ENCODE data around the gene DBI. TPM values are rescaled to one million over a fixed set of nuclear protein-coding genes. Genes with fewer than 3 reads are reported as not detected.

Gene DBI
- total RNA-seq, 2 experiments from 2014 or later: 23.6 to 27.4 TPM

DNA sequence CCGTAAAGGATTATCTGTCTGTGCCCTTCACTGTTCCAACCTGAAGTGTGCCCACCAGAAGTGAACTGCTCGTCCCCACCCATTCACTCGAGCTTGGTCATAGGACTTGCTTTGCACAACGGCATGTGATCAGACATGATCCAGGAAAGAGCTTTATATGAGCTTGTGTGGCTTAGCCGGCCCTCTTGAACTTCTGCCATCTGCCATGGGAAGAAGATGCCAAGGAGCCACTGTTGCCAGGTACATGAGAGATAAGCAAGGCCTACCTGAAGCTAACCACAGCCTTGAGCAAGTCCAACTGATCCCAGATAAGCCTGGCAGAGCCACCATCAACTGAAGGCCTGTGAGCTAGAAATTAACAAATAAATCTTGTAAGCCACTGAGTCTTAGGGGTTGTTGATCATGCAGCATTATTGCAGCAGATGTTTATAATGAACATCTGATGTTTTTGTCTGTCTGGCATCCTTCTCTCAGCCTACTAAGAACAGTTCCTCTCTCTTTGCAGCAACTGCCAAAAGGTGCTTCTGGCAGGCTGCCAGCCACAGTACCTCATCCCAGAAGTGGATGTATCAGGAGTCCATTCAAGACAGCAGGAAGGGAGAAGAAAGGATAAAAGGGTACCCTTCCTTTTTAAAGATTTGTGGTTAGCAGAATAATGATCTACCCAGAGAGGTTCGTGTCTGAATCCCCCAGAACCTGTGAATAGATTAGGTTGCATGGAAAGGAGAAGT, 16.8 kb downstream of the DBI start:
- ChIA-PET CTCF (no interaction called here), POLR2A (no interaction called here)
- intact Hi-C loops (cut with DNase I, micrococcal nuclease): no loop called here
- TF ChIP-seq, protein P1, sequence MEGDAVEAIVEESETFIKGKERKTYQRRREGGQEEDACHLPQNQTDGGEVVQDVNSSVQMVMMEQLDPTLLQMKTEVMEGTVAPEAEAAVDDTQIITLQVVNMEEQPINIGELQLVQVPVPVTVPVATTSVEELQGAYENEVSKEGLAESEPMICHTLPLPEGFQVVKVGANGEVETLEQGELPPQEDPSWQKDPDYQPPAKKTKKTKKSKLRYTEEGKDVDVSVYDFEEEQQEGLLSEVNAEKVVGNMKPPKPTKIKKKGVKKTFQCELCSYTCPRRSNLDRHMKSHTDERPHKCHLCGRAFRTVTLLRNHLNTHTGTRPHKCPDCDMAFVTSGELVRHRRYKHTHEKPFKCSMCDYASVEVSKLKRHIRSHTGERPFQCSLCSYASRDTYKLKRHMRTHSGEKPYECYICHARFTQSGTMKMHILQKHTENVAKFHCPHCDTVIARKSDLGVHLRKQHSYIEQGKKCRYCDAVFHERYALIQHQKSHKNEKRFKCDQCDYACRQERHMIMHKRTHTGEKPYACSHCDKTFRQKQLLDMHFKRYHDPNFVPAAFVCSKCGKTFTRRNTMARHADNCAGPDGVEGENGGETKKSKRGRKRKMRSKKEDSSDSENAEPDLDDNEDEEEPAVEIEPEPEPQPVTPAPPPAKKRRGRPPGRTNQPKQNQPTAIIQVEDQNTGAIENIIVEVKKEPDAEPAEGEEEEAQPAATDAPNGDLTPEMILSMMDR (IDR thresholded peaks at IDR 0.05): no peak
- no peak for DNase-seq
- Mint-ChIP-seq H3K9me3 (no peaks in the 10 kb centered on the region), H3K27me3 (peaks cover 10% of the 10 kb centered on the region), H3K27ac (no peak overlapping the region), H3K36me3 (ENCODE audit: low read depth) (no peaks in the 10 kb centered on the region), H3K4me1 (ENCODE audit: low read depth) (no peaks in the 10 kb centered on the region), H3K4me3 (no peak overlapping the region)
- Histone ChIP-seq H3K27me3 (ENCODE audit: control insufficient read depth in 1 of 2, insufficient read depth in 2 of 2, low read length in 2 of 2) (peaks cover 3 to 4% of the 10 kb centered on the region in 2 experiments), H3K4me3 (ENCODE audit: low read length) (no peak overlapping the region), H3K36me3 (ENCODE audit: insufficient read depth, low read length) (no peaks in the 10 kb centered on the region), H3K4me1 (ENCODE audit: insufficient read depth, low read length) (no peaks in the 10 kb centered on the region), H3K27ac (ENCODE audit: low read depth in 1 of 2, low read length in 2 of 2) (no peak overlapping the region), H3K9me3 (ENCODE audit: control insufficient read depth in 1 of 2, insufficient read depth in 1 of 2, low read length in 2 of 2) (peaks cover 0 to 4% of the 10 kb centered on the region in 2 experiments)
- no peak for ATAC-seq (ENCODE audit: poor library complexity)

DNA sequence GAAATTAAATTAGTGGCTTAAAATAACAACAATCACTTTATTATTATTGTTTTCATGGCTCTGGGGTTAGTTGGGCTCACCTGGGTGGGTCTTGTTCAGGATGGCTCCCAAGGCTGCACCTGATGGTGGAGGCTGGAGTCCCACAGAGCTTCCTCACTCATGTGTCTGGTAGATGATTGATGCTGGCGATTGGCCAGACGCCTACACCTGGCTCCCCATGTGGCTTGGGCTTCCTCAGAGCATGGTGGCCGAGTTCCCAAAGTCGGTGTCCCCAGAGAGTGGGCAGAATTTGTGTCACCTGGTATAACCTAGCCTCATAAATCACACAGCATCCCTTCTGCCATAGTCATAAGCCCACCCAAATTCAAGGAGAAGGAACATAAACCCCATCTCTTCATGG, 18.2 kb downstream of the DBI start:
- no peak for ATAC-seq (ENCODE audit: poor library complexity)
- Histone ChIP-seq H3K4me3 (ENCODE audit: low read length) (no peak overlapping the region), H3K27me3 (ENCODE audit: control insufficient read depth in 1 of 2, insufficient read depth in 2 of 2, low read length in 2 of 2) (peaks cover 3 to 4% of the 10 kb centered on the region in 2 experiments), H3K27ac (ENCODE audit: low read depth in 1 of 2, low read length in 2 of 2) (no peak overlapping the region), H3K9me3 (ENCODE audit: control insufficient read depth in 1 of 2, insufficient read depth in 1 of 2, low read length in 2 of 2) (peaks cover 0 to 4% of the 10 kb centered on the region in 2 experiments), H3K36me3 (ENCODE audit: insufficient read depth, low read length) (no peaks in the 10 kb centered on the region), H3K4me1 (ENCODE audit: insufficient read depth, low read length) (no peaks in the 10 kb centered on the region)
- TF ChIP-seq, protein P1 (IDR thresholded peaks at IDR 0.05): no peak
- DNase-seq: no peak
- Mint-ChIP-seq H3K4me1 (ENCODE audit: low read depth) (no peaks in the 10 kb centered on the region), H3K27ac (no peak overlapping the region), H3K4me3 (no peak overlapping the region), H3K9me3 (no peaks in the 10 kb centered on the region), H3K36me3 (ENCODE audit: low read depth) (no peaks in the 10 kb centered on the region), H3K27me3 (peaks cover 10% of the 10 kb centered on the region)
- ChIA-PET CTCF (no interaction called here), POLR2A (no interaction called here)
- intact Hi-C loops (cut with DNase I, micrococcal nuclease): no loop called here

DNA sequence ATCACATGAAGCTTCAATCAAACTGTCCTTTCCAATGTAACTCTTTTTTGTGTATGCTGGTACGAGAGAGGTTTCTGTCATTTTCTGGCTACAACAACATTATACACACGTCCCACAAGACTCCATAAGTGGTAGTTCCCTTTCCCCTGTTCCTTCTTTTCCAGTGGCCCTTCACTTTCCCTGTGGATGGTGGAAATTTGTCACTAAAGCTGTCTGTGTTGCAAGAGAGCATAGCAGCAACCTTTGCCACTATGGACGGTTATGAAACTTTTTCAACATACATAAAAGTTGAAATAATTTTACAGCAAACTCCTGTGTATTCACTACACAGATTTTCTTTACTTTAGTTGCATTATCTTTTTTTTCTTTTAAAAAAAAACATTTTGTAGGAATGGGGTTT, 18.7 kb downstream of the DBI start:
- H3K4me3 ChIP-seq (ENCODE audit: low read length): no peak overlapping the region
- H3K9me3 ChIP-seq (ENCODE audit: control insufficient read depth in 1 of 2, insufficient read depth in 1 of 2, low read length in 2 of 2): peaks cover 0 to 4% of the 10 kb centered on the region in 2 experiments
- Mint-ChIP-seq H3K36me3 (ENCODE audit: low read depth) (no peaks in the 10 kb centered on the region), H3K4me3 (no peak overlapping the region), H3K9me3 (no peaks in the 10 kb centered on the region), H3K27ac (no peak overlapping the region), H3K27me3 (peaks cover 10% of the 10 kb centered on the region), H3K4me1 (ENCODE audit: low read depth) (no peaks in the 10 kb centered on the region)
- POLR2A ChIA-PET: no interaction called here
- intact Hi-C loops (cut with DNase I, micrococcal nuclease): no loop called here
- H3K36me3 ChIP-seq (ENCODE audit: insufficient read depth, low read length): no peaks in the 10 kb centered on the region
- H3K27ac ChIP-seq (ENCODE audit: low read depth in 1 of 2, low read length in 2 of 2): no peak overlapping the region
- ATAC-seq (ENCODE audit: poor library complexity) (no peak), DNase-seq (no peak)
- peaks cover 3 to 4% of the 10 kb centered on the region in 2 experiments for H3K27me3 ChIP-seq (ENCODE audit: control insufficient read depth in 1 of 2, insufficient read depth in 2 of 2, low read length in 2 of 2)
- CTCF ChIA-PET: no interaction called here
- no peaks in the 10 kb centered on the region for H3K4me1 ChIP-seq (ENCODE audit: insufficient read depth, low read length)
- TF ChIP-seq, protein P1 (IDR thresholded peaks at IDR 0.05): no peak
